K562 (cell line): Measurements from ENCODE around the gene FDX2. TPM values are rescaled to one million over a fixed set of nuclear protein-coding genes. Genes with fewer than 3 reads are reported as not detected.
A peak's percentile ranks its signal among the peaks of the same experiment; 100 is the strongest.

ENCODE experiments used
- FOXA3 ChIP-seq, 2 experiments: fragments of 450-650 bp in 1 of 2; sonication (generic) in 1 of 2; formaldehyde crosslinking; IDR thresholded peaks in 1 of 2; conservative IDR thresholded peaks in 1 of 2; 2 replicates each; pipeline versions ENCODE4 v1.4.0 to v1.8.0; 2020 to 2022; ENCODE audit warnings: mild to moderate bottlenecking in 2 of 2, missing genetic modification reagents in 1 of 2
- GTF2F1 ChIP-seq: IDR thresholded peaks from 2 replicates; pipeline ENCODE4 v1.6.1; 2011; ENCODE audit warnings: low read depth, low read length, improper control_type of control experiment
- HCFC1 ChIP-seq: IDR thresholded peaks from 2 replicates; pipeline ENCODE4 v1.6.1; 2012; ENCODE audit warnings: low read depth, low read length, improper control_type of control experiment
- HNRNPK ChIP-seq: fragments of 200-400 bp; formaldehyde crosslinking; IDR thresholded peaks from one replicate; pipeline ENCODE4 v1.6.1; 2018; ENCODE audit warnings: mild to moderate bottlenecking, low read depth, low read length; ENCODE audit not compliant: poor library complexity, severe bottlenecking
- KAT7 ChIP-seq: sonication (generic); formaldehyde crosslinking; IDR thresholded peaks from 2 replicates; pipeline ENCODE4 v1.8.0; 2022; ENCODE audit warnings: missing genetic modification reagents, mild to moderate bottlenecking, borderline replicate concordance
- MCM3 ChIP-seq: fragments of 450-650 bp; IDR thresholded peaks from 2 replicates; pipeline ENCODE4 v1.6.1; 2016
- MXI1 ChIP-seq: IDR thresholded peaks from 2 replicates; pipeline ENCODE4 v1.6.1; 2011; ENCODE audit warnings: low read depth, mild to moderate bottlenecking, improper control_type of control experiment, low read length
- SETDB1 ChIP-seq: IDR thresholded peaks from one replicate; pipeline ENCODE4 v1.6.1; 2012; ENCODE audit warnings: low read length, control low read depth, inconsistent platforms
- ZNF174 ChIP-seq: fragments of 250-450 bp; sonication (Bioruptor Pico); IDR thresholded peaks from 2 replicates; pipeline ENCODE4 v1.4.0; 2020; ENCODE audit warnings: mild to moderate bottlenecking
- ZNF224 ChIP-seq: sonication (generic); formaldehyde crosslinking; IDR thresholded peaks from 2 replicates; pipeline ENCODE4 v1.8.0; 2022; ENCODE audit warnings: mild to moderate bottlenecking, missing genetic modification reagents
- ZNF23 ChIP-seq: fragments of 250-450 bp; sonication (Bioruptor Pico); IDR thresholded peaks from 2 replicates; pipeline ENCODE4 v1.4.0; 2020; ENCODE audit warnings: mild to moderate bottlenecking
- ZNF232 ChIP-seq: sonication (generic); formaldehyde crosslinking; IDR thresholded peaks from 2 replicates; pipeline ENCODE4 v1.8.0; 2022; ENCODE audit warnings: mild to moderate bottlenecking, missing genetic modification reagents
- ZNF507 ChIP-seq: conservative IDR thresholded peaks from 2 replicates; pipeline ENCODE4 v1.6.1; 2017; ENCODE audit warnings: missing genetic modification characterization, missing compliant biosample characterization
- ZNF766 ChIP-seq: fragments of 200-800 bp; sonication (Bioruptor generic); conservative IDR thresholded peaks from 2 replicates; pipeline ENCODE4 v1.6.1; 2016; ENCODE audit warnings: missing genetic modification characterization, missing compliant biosample characterization
- polyA plus RNA-seq, 8 experiments: library from polyadenylated mRNA; depleted of rRNA in 4 of 8; stranded (reverse) in 5 of 8; unstranded in 3 of 8; fragments of >200 nt; fragmentation: Nextera tagmentation in 2 of 8; fragmentation: Illumina TruSeq in 1 of 8; extraction: Ambion mirVana in 2 of 8; extraction: Trizol in 1 of 8; gene quantifications; 2 replicates each; pipeline versions ENCODE4 v1.2.1 to v1.2.3, GENCODE V29; 2011 to 2014; ENCODE audit warnings: inconsistent platforms in 1 of 8, missing spikeins in 1 of 8
- total RNA-seq, 7 experiments: library from RNA; depleted of rRNA in 6 of 7; stranded (reverse); fragments of >200 nt in 6 of 7; fragmentation: Illumina TruSeq in 2 of 7; extraction: Trizol in 2 of 7; gene quantifications; 2 replicates each; pipeline versions ENCODE4 v1.2.1 to v1.2.3, GENCODE V29; 2011 to 2021; ENCODE audit warnings: low replicate concordance in 1 of 7
- TF ChIP-seq, protein P1 (sequence below): fragments of 450-650 bp; IDR thresholded peaks from 2 replicates; pipeline ENCODE4 v1.6.1; 2014; ENCODE audit warnings: low read depth, mild to moderate bottlenecking, moderate library complexity, borderline replicate concordance
- TF ChIP-seq, protein P2 (sequence below): sonication (generic); formaldehyde crosslinking; IDR thresholded peaks from 2 replicates; pipeline ENCODE4 v1.8.0; 2023; ENCODE audit warnings: mild to moderate bottlenecking, missing genetic modification reagents
- TF ChIP-seq, protein P3 (sequence below): fragments of 450-650 bp; IDR thresholded peaks from 2 replicates; pipeline ENCODE4 v1.6.1; 2016; ENCODE audit warnings: mild to moderate bottlenecking
- TF ChIP-seq, protein P4 (sequence below): fragments of 200-800 bp; sonication (Bioruptor generic); IDR thresholded peaks from 2 replicates; pipeline ENCODE4 v1.6.1; 2017; ENCODE audit warnings: missing genetic modification characterization, missing compliant biosample characterization

FDX2 gene
- total and polyA plus RNA-seq, 9 of the 15 experiments (the other 6 are each of a cell fraction or from before 2014, with no cell fraction given): 2.5 to 49.8 (median 29.7) TPM

DNA sequence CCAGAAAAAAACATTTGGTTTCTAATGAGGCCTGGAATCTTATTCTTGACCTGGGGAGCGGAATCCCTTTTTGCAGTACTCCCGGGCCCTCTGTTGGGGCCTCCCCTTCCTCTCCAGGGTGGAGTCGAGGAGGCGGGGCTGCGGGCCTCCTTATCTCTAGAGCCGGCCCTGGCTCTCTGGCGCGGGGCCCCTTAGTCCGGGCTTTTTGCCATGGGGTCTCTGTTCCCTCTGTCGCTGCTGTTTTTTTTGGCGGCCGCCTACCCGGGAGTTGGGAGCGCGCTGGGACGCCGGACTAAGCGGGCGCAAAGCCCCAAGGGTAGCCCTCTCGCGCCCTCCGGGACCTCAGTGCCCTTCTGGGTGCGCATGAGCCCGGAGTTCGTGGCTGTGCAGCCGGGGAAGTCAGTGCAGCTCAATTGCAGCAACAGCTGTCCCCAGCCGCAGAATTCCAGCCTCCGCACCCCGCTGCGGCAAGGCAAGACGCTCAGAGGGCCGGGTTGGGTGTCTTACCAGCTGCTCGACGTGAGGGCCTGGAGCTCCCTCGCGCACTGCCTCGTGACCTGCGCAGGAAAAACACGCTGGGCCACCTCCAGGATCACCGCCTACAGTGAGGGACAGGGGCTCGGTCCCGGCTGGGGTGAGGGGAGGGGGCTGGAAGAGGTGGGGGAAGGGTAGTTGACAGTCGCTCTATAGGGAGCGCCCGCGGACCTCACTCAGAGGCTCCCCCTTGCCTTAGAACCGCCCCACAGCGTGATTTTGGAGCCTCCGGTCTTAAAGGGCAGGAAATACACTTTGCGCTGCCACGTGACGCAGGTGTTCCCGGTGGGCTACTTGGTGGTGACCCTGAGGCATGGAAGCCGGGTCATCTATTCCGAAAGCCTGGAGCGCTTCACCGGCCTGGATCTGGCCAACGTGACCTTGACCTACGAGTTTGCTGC is 28.7 kb downstream of the FDX2 start, which contains the start of gene ICAM4 (continued):
- TF ChIP-seq HNRNPK (no peak), KAT7 (CRISPR knock-in tag) (no peak), ZNF174 (CRISPR knock-in tag) (no peak), ZNF766 (no peak), FOXA3 (CRISPR knock-in tag; conservative IDR thresholded peaks at IDR 0.05 in 1 of 2, IDR thresholded peaks at IDR 0.05 in 1 of 2) (peak in 1 of 2 experiments; percentile 69; a peak in 1 of 4 replicates), ZNF224 (no peak), GTF2F1 (no peak; the same call in 1 of the 2 replicates), ZNF507 (tag) (no peak), SETDB1 (no peak), ZNF232 (peak; percentile 76; the same call in 1 of the 2 replicates), HCFC1 (no peak), MXI1 (0 out of 2 replicates have a peak, but pooled peaks have one; percentile 22), MCM3 (no peak), ZNF23 (CRISPR knock-in tag) (no peak)
- TF ChIP-seq, protein P1, sequence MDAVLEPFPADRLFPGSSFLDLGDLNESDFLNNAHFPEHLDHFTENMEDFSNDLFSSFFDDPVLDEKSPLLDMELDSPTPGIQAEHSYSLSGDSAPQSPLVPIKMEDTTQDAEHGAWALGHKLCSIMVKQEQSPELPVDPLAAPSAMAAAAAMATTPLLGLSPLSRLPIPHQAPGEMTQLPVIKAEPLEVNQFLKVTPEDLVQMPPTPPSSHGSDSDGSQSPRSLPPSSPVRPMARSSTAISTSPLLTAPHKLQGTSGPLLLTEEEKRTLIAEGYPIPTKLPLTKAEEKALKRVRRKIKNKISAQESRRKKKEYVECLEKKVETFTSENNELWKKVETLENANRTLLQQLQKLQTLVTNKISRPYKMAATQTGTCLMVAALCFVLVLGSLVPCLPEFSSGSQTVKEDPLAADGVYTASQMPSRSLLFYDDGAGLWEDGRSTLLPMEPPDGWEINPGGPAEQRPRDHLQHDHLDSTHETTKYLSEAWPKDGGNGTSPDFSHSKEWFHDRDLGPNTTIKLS: no peak
- TF ChIP-seq, protein P2, sequence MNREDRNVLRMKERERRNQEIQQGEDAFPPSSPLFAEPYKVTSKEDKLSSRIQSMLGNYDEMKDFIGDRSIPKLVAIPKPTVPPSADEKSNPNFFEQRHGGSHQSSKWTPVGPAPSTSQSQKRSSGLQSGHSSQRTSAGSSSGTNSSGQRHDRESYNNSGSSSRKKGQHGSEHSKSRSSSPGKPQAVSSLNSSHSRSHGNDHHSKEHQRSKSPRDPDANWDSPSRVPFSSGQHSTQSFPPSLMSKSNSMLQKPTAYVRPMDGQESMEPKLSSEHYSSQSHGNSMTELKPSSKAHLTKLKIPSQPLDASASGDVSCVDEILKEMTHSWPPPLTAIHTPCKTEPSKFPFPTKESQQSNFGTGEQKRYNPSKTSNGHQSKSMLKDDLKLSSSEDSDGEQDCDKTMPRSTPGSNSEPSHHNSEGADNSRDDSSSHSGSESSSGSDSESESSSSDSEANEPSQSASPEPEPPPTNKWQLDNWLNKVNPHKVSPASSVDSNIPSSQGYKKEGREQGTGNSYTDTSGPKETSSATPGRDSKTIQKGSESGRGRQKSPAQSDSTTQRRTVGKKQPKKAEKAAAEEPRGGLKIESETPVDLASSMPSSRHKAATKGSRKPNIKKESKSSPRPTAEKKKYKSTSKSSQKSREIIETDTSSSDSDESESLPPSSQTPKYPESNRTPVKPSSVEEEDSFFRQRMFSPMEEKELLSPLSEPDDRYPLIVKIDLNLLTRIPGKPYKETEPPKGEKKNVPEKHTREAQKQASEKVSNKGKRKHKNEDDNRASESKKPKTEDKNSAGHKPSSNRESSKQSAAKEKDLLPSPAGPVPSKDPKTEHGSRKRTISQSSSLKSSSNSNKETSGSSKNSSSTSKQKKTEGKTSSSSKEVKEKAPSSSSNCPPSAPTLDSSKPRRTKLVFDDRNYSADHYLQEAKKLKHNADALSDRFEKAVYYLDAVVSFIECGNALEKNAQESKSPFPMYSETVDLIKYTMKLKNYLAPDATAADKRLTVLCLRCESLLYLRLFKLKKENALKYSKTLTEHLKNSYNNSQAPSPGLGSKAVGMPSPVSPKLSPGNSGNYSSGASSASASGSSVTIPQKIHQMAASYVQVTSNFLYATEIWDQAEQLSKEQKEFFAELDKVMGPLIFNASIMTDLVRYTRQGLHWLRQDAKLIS (CRISPR knock-in tag): peak; percentile 25; the same call in 1 of the 2 replicates
- TF ChIP-seq, protein P3, sequence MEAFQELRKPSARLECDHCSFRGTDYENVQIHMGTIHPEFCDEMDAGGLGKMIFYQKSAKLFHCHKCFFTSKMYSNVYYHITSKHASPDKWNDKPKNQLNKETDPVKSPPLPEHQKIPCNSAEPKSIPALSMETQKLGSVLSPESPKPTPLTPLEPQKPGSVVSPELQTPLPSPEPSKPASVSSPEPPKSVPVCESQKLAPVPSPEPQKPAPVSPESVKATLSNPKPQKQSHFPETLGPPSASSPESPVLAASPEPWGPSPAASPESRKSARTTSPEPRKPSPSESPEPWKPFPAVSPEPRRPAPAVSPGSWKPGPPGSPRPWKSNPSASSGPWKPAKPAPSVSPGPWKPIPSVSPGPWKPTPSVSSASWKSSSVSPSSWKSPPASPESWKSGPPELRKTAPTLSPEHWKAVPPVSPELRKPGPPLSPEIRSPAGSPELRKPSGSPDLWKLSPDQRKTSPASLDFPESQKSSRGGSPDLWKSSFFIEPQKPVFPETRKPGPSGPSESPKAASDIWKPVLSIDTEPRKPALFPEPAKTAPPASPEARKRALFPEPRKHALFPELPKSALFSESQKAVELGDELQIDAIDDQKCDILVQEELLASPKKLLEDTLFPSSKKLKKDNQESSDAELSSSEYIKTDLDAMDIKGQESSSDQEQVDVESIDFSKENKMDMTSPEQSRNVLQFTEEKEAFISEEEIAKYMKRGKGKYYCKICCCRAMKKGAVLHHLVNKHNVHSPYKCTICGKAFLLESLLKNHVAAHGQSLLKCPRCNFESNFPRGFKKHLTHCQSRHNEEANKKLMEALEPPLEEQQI: no peak
- TF ChIP-seq, protein P4, sequence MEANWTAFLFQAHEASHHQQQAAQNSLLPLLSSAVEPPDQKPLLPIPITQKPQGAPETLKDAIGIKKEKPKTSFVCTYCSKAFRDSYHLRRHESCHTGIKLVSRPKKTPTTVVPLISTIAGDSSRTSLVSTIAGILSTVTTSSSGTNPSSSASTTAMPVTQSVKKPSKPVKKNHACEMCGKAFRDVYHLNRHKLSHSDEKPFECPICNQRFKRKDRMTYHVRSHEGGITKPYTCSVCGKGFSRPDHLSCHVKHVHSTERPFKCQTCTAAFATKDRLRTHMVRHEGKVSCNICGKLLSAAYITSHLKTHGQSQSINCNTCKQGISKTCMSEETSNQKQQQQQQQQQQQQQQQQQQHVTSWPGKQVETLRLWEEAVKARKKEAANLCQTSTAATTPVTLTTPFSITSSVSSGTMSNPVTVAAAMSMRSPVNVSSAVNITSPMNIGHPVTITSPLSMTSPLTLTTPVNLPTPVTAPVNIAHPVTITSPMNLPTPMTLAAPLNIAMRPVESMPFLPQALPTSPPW (CRISPR knock-in tag): peak; percentile 97
